Measurements from ENCODE around the gene MRPL20.

MRPL20 gene

DNA sequence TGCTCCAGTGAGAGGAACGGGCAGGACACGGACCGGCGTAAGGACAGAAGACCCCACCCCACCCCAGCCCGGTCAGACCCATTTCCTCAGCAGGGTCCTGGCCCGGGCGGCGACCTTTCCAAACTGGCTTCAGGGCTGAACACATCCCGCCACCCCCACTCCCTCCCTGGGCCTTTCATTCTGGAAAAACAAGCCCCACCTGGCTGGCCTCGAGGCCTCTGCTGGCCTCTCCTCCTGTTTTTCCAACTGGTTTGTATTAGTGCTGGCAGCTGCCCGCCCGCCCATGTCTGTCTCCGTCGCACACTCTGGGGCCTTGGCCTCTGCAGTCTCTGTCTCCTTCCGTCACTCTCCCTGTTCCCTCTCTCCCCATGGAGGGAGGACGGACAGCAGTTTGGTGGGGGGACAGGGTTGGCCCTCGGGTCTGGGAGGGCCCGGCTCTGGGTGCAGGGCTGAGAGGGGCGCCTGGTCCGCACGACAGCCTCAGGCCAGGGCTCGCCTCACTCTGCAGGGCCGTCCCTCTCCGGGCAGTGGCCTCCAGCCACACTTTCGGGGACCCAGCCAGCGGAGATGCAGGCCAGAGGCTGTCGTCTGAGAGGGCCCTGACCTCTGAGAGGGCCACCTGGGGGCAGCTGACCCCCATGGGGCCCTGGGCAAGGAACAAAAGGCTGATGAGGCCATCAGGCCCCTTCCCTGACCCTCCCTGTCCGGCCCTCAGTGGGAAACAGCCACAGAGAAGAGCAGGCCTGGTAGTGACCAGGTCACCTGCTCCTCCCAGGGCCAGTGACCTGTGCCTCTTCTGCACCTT lies 47.2 kb downstream of the MRPL20 start:
- DNase-seq, result no peak

DNA sequence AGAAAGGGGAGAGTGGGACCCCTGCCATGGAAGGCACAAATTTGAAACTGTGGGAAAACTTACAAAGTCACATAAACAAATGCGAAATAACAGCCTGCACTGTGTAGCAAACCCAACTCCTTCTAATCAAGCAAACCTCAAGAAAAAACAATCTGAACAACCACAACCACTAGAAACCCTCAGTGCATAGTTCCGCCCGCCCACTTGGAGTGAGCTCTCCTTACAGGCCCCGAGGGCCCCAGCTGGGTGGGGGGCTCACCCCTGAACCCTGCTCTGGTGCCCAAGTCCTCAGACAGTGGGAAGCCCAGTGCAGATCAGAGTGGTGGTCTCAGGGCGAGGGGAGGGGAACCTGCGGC lies 47.8 kb downstream of the MRPL20 start:
- no peak for DNase-seq

DNA sequence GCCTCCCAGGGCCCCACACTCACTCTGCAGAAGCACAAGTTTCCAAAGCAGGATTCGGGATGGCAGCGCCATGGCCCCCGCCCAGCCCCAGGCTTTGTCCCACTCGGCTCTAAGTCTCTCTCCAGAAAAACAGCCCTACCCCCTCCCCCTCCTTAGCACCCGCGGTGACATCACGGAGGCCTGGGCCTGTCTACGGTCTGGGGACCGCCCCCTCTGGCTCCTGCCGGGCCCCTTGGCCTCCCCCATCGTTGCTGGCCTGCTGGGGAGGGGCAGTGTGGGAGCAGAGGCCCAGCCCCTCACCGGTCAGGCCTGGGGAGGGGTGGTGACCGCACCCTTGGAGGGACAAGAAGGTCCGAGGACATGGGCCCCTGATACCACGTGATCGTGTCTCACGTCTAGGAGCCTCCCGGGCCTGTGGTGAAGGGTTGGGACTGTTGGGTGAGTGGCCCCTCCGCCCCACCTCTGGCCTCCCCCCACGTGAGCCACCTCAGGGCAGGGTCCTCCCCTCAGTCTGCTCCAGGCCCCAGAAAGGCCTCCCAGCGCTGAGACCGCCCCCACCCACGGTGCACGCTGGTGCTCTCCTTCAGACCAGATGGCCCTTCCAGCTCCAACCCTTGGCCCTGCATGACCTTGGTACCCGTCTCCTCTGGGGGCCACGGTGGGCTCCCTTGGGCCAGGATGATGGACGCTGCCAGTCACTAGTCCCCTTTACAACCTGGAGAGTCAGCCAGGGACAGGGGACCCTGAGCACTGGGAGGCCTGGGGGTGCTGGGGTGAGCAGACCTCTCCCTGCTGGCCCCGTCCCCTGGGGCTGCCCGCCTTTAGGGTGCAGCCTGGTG lies 48.4 kb downstream of the MRPL20 start, which contains the start of gene MXRA8:
Gene MXRA8, minus strand, starts transcription at position 123 of the 839 bp plus-strand sequence. Its CDS starts 51 bp downstream, at position 72.
- no peak for DNase-seq

DNA sequence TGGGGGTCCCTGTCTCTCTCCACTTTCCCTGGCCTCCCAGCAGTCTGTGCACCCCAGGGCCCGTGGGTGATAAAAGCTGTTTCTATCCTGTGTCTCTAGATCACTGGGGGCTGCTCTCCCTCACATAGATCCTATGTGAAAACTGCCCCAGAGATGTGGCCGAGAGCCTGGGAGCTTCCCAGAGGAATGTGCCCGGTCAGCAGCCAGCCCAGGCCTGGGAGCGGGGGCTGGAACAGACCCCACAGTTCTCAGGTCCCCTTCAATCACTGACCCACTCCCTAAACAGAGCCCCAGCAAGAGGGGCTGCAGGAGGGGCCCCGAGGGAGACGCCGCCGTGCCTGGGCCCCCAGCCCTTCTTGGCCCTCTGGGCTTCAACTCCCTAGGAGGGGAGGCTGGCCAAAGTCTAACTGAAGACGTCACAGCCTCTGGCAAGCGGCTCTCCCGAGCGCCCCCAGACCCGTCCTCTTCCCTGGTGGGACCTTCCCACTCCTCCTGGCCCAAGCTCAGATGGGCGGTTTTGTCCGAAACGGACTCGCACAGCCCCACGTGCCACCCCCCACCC lies 49.1 kb downstream of the MRPL20 start:
- DNase-seq, result no peak

DNA sequence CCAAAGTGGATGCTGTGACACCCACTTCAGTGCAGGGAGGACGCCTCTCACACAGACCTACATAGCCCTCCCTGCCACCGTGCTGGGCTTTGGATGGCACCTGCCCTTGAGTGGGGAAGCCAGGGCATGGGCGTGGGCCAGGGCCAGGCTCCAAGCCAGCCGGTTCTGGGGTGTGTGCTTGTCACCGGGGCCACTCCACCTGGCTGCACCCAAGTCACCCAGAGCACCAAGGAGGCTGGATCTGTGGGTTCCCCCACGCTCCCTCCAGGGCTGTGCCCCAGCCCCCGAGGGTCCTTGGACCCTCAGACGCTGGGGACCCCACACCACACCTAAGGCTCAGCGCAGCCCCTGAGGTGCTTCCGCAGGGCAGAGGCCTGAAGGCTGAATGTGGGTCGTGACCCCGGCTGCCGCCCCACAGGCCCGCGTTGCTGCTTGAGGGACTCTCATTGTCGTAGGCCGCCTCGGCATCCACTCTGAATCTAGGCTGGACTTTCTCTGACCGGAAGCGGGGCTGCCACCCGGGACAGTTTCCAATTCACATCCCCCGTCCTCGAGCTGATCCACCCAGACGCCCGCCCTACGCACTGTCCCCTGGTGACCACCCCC lies 50.2 kb downstream of the MRPL20 start:
- no peak for DNase-seq

DNA sequence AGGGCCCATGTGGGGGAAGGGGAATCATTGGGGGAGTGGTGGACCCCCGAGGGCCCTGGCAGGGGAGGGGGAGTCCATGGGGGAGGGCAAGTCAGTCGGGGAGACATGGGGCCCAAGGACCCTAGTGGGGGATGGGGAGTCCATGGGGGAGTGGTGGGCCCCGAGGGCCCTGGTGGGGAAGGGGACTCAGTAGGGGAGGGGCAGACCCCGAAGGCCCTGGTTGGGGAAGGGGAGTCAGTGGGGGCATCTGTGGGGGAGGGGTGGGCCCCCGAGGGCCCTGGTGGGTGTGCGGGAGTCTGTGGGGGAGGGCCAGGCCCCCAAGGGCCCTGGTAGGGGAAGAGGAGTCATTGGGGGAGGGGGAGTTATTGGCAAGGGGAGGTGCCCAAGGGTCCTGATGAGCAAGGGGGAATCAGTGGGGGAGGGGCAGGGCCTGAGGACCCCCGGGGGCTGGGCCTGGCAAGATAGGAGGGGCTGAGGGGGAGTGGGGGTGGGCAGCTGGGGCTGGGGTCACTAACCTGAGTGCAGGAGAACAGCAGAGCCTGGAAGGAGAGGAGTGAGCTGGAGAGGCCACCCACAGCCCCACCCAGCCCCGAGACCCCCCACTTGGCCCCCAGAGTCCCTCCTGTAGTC lies 50.8 kb downstream of the MRPL20 start:
- no peak for DNase-seq

DNA sequence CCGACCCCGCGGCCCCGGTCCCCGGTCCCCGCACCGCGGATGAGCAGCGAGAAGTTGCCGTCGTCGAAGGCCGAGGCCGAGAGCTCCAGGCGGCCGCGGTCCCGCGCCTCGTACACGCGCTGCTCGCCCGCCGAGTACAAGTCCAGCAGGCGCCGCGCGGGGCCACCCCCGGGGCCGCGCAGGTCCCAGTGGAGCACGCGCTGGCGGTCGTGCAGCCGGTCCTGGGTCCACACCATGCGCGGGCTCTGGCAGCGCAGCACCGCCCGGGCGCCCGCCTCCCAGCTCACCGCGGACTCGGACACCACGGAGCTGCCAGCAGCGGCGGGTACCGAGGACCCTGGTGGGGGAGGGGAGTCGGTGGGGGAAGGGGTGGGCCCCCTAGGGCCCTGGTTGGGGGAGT lies 51.7 kb downstream of the MRPL20 start:
- no peak for DNase-seq

DNA sequence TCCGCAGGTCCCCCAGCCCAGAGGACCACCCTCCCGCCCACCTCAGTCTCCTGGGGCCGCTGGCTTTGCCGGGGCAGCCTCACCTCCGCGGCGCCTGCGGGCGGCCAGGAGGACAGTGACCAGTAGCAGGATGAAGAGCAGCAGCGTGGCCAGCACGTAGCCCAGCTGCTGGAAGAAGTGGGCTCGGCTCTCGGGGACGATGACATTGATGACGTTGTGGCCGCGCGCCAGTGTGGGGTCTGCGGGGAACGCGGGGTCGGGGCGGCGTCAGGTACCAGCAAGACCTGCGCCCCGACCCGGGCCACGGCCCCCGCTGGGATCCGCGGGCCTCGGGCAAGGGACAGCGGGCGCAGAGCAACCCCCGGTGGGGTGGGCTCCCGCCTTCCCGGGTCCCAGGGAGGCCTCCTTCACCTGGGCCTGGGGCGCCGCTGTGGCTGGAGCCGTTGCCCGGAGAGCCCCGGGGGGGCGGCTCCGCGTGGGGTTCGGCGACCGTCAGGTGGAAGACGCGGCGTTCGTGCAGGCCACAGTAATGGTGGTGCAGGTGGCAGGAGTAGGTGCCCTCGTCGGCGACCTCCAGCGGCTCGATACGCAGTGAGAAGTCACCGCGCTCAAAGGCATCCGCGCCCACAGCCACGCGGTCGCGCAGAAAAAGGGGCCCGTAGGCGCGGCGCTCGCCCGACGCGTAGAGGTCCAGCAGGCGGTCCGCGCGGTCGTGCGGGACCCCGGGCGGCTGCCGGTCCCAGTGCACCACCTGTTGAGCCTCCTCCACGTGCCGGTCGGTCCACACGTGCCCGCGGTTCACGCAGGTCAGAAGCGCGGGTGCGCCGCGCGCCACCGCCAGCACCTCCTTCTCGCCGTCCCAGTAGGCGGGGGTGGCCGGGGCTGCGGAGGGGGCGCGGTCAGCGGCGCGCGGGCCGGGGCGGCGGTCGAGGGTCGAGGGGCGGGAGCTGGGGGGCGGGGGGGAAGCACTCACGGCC lies 52.5 kb downstream of the MRPL20 start:
- no peak for DNase-seq

DNA sequence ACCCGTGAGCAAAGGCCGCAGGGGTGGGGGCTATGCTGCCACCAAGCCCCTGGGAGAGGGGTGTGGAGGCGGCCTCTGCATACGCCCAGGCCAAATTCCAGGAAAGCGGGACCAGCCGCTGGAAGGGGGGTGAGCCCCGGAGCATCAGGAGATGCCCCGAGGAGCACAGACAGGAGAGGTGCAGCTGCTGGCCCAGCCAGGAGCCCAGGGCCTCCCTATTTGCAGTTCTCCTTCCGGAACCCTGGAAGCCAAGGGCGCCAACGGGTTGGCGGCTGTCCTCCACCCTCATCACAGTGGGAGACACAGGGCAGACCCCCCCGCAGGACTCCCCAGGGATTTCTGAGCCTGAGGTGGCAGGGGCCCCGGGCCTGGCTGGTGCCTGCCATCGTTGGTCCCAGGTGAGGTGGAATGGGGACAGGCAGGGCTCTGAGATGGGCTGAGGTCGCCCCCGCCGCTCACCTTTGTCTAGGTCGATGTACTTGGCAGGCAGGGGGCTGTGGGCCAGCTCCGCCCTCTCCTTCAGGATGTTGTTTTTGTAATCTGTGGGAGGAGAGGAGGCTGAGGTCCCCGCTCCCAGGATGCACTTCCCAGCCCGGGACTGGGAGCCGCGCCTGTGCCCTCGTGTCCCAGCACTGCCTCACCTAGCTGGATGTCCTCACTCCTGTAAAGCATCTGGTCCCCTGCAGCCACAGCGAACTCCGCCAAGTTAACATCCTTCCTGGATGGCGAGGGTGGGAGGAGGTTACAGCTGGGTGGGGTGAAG lies 53.5 kb downstream of the MRPL20 start:
- no peak for DNase-seq

DNA sequence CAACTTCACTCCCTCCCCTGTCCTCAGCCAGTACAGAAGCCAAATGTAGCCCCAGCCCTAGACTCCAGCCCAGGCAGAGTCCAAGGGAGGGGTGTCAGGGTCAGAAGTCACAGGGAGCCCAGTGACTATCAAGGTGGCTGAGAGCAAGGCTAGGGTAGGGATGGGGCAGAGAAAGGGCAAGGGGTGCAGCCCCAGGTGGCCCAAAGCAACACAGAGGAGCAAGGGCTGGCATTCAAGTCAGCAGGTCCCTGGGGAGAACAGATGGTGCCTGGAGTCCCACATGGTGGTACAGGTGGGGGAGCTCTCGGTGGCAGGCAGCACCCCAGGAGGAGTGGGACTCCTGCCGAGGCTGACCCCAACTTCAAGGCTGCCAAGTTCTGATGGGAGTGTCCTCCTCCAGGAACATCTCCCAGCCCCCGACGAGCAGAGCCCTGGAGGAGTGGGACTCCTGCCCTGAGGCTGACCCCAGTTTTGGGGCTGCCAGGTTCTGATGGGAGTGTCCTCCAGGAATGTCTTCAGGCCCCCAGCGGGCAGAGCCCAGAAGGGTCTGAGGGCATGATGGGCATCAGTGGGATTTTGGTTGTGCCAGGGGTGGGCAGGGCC lies 54.2 kb downstream of the MRPL20 start:
- DNase-seq, result no peak
